GM18519 (cell line): Measurements from ENCODE around the gene KLHDC9.

Source experiments
- ATAC-seq: cut with Tn5 transposase; IDR thresholded peaks from one replicate; pipeline ENCODE4 v1.9.1; 2021; ENCODE audit warnings: mild to moderate bottlenecking, moderate library complexity; ENCODE audit not compliant: unreplicated experiment, low FRiP score

KLHDC9 gene

GRCh38 chr1:161128591-161129420 lies 30.6 kb downstream of the KLHDC9 start:
- ATAC-seq = no peak

DNA sequence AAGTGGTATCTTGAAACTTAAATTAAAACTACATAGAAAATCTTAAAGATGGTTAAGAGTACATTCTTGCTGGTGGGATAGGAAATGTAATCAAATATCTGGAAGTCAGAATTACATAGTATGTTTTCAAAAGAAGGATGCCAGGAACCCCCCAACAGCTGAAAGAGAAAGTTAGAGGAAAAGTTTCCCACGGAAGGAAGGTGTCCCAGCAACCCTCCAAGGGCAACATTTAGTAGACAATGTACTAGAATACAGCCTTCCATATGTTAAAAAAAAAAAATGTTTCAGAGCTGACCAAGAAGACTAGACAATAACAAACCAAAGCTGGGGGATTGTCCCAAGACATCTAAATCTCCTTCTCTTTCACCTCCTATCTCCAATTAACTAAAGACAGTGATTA lies 32.1 kb downstream of the KLHDC9 start:
- no peak for ATAC-seq

- no peak for ATAC-seq
Measured at GRCh38 chr1:161131523-161132409, 33.6 kb downstream of the KLHDC9 start.

DNA sequence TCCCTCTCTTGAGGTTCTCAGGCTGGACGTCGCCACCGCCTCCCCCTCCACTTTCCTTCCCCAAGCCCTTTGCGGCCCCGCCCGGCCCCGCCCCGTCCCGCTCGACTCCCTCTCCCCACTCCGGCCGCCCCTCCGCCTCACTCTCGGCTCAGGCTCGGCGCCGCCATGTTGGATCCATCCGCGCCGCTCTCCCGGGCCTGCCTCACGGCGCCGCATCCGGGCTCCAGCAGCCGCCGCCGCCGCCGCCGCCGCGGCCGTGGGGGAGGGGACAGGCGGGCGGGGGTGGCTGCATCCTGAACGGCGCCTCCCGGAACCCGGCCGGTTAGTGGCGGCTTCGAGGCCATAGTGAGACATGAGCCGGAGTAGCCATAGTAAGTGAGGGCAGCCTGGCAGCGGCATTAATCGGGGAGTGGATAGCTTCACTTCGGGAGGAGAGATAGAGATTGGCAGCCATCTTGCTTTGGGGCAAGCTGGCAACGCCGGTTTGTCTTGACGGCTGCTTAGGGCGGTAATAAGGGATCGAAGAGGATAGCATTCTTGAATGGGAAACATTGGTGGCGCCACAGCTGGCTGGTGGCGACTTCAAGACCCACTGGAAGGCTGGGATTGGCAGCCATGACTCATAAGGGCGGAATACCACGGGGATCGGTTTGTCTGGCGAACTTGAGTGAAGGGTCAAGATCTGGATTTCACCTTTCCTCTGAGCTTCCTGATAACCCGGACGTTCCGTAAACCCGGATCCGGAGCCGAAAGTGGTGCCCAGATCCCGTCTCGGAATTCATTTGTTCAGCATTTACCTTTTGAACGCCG lies 34.5 kb downstream of the KLHDC9 start, which contains the start of gene DEDD:
DEDD (minus strand) TSS at position 258 of the 810 bp plus-strand sequence. CDS start 8,205 bp downstream, outside the sequence.
- ATAC-seq = peak; percentile 91

- no peak for ATAC-seq
Measured at GRCh38 chr1:161133220-161133740, 35.1 kb downstream of the KLHDC9 start.

- ATAC-seq = no peak
Measured at GRCh38 chr1:161137881-161138280, 39.7 kb downstream of the KLHDC9 start.

- no peak for ATAC-seq
Measured at GRCh38 chr1:161138431-161138830, 40.3 kb downstream of the KLHDC9 start.

GRCh38 chr1:161139766-161140165 lies 41.6 kb downstream of the KLHDC9 start:
- ATAC-seq = no peak

DNA sequence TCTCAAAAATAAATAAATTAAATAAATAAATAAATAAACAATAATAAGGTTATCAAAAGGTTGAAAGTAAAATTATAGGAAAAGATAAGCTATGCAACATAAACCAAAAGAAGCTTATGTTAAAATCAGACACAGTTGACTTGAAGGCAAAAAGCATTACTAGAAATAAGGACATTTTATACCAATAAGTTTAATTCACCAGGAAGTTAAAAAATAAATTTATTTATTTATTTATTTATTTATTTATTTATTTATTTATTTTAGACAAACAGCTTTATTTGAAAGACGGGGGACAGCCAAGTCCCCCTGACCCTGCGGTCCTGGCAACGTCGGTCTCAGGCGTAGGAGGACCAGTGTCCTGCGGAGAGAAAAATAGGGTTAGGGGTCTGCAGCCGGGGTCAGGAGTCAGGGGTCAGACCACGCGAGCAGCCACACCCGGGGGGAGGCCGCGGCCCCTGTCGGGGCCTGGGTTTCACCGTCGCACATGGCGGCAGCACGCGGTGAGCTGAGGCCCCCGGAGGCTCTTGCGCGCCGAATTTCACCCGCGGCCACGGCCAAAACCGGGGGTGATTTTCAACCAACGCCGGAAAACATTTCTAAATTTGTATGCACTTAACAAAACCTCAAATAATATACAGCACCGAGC lies 42.7 kb downstream of the KLHDC9 start:
- ATAC-seq = no peak

GRCh38 chr1:161145832-161146231 lies 47.7 kb downstream of the KLHDC9 start:
- ATAC-seq = no peak
